Measurements from ENCODE around the gene MEGF11.

The MEGF11 gene

GRCh38 chr15:66290007-66290406 lies 36.5 kb upstream of the MEGF11 start (continued):
- TF ChIP-seq INSM2 (tag by site-specific recombination; IDR thresholded peaks at IDR 0.05) = no peak
- TF ChIP-seq ZNF449 (tag by site-specific recombination; IDR thresholded peaks at IDR 0.05) = no peak

GRCh38 chr15:66288551-66289185 lies 35.1 kb upstream of the MEGF11 start:
- no peak overlapping the region for H3K27ac ChIP-seq (ENCODE audit: extremely low read depth, low read depth, low read length)
- H3K4me1 ChIP-seq (ENCODE audit: control insufficient read depth, insufficient read depth, low read length) = peaks cover 18% of the 10 kb centered on the region
- H3K36me3 ChIP-seq (ENCODE audit: control insufficient read depth in 2 of 2, insufficient read depth in 1 of 2, low read length in 2 of 2) = no peaks in the 10 kb centered on the region; a peak in 1 of 3 replicates
- TF ChIP-seq ZBTB44 (tag by site-specific recombination; IDR thresholded peaks at IDR 0.05) (no peak), ZNF600 (tag by site-specific recombination; IDR thresholded peaks at IDR 0.05) (0 out of 2 replicates have a peak, but pooled peaks have one; percentile 12)
- no peak overlapping the region for H3K4me3 ChIP-seq (ENCODE audit: low read depth, low read length)
- CTCF ChIA-PET = interaction anchor here (0.7 to 2.6 kb wide), 14 partner anchors 10 to 652 kb away, joined by 3 to 9 read pairs (median 4); partner anchors contain the start of gene SNAPC5
- POLR2A ChIA-PET = no interaction called here
- H3K9me3 ChIP-seq (ENCODE audit: control insufficient read depth, insufficient read depth, low read depth, low read length) = no peaks in the 10 kb centered on the region

- TF ChIP-seq ZNF18 (tag by site-specific recombination; IDR thresholded peaks at IDR 0.05) = no peak
- no peak for TF ChIP-seq ZNF335 (tag by site-specific recombination; conservative IDR thresholded peaks at IDR 0.05)
- TF ChIP-seq MZF1 (tag by site-specific recombination; IDR thresholded peaks at IDR 0.05; ENCODE audit: borderline replicate concordance) = no peak
- no peak for TF ChIP-seq ZBTB21 (tag by site-specific recombination; IDR thresholded peaks at IDR 0.05)
- no peak for TF ChIP-seq ZNF2 (tag by site-specific recombination; IDR thresholded peaks at IDR 0.05)
- no peak for TF ChIP-seq ZNF621 (tag by site-specific recombination; IDR thresholded peaks at IDR 0.05)
- no peak for TF ChIP-seq KLF10 (tag by site-specific recombination; IDR thresholded peaks at IDR 0.05)
- no peak for TF ChIP-seq OVOL3 (tag by site-specific recombination; IDR thresholded peaks at IDR 0.05)
- no peak for TF ChIP-seq ZNF629 (tag by site-specific recombination; IDR thresholded peaks at IDR 0.05)
- POLR2A ChIA-PET = no interaction called here
- Histone ChIP-seq H3K4me3 (ENCODE audit: low read depth, low read length) (no peak overlapping the region), H3K4me1 (ENCODE audit: control insufficient read depth, insufficient read depth, low read length) (peaks cover 18% of the 10 kb centered on the region), H3K27ac (ENCODE audit: extremely low read depth, low read depth, low read length) (no peak overlapping the region), H3K9me3 (ENCODE audit: control insufficient read depth, insufficient read depth, low read depth, low read length) (no peaks in the 10 kb centered on the region), H3K36me3 (ENCODE audit: control insufficient read depth in 2 of 2, insufficient read depth in 1 of 2, low read length in 2 of 2) (no peaks in the 10 kb centered on the region; a peak in 1 of 3 replicates)
- CTCF ChIA-PET = interaction anchor here (0.7 to 2.6 kb wide), 18 partner anchors 9 to 426 kb away, joined by 3 to 9 read pairs (median 3); partner anchors contain the start of gene SNAPC5
These were observed 34.5 kb upstream of the MEGF11 start for GRCh38 chr15:66288093-66288492.
